Measurements from ENCODE around the gene HEATR5A. TPM values are rescaled to one million over a fixed set of nuclear protein-coding genes. Genes with fewer than 3 reads are reported as not detected.

Gene HEATR5A
- total RNA-seq, 1 donor from 2014 or later: 12.4 TPM

GRCh38 chr14:31456841-31457664, 36.7 kb upstream of the HEATR5A start, which contains the start of gene DTD2:
DTD2 (minus strand) TSS chr14:31457506; CDS start chr14:31457393, 113 bp downstream.
- TF ChIP-seq CTCF (IDR thresholded peaks at IDR 0.05; ENCODE audit: insufficient read depth, low read length, poor library complexity, severe bottlenecking): no peak
- peak; percentile 73 for DNase-seq (ENCODE audit: low read depth)
- no peaks in the 10 kb centered on the region for H3K36me3 ChIP-seq (ENCODE audit: control insufficient read depth, insufficient read depth, low read length)
- H3K27me3 ChIP-seq (ENCODE audit: control insufficient read depth, insufficient read depth, low read length): no peaks in the 10 kb centered on the region
- H3K4me3 ChIP-seq (ENCODE audit: low read depth, low read length): peak within 1 kb of the TSS; percentile 72

GRCh38 chr14:31449971-31450610, 29.7 kb upstream of the HEATR5A start:
- H3K36me3 ChIP-seq (ENCODE audit: control insufficient read depth, insufficient read depth, low read length): no peaks in the 10 kb centered on the region
- TF ChIP-seq CTCF (IDR thresholded peaks at IDR 0.05; ENCODE audit: insufficient read depth, low read length, poor library complexity, severe bottlenecking): peak; percentile 50
- H3K4me3 ChIP-seq (ENCODE audit: low read depth, low read length): no peak overlapping the region
- no peaks in the 10 kb centered on the region for H3K27me3 ChIP-seq (ENCODE audit: control insufficient read depth, insufficient read depth, low read length)
- DNase-seq (ENCODE audit: low read depth): no peak

- H3K36me3 ChIP-seq (ENCODE audit: control insufficient read depth, insufficient read depth, low read length): no peaks in the 10 kb centered on the region
- H3K4me3 ChIP-seq (ENCODE audit: low read depth, low read length): no peak overlapping the region
- H3K27me3 ChIP-seq (ENCODE audit: control insufficient read depth, insufficient read depth, low read length): no peaks in the 10 kb centered on the region
- TF ChIP-seq CTCF (IDR thresholded peaks at IDR 0.05; ENCODE audit: insufficient read depth, low read length, poor library complexity, severe bottlenecking): no peak
- DNase-seq (ENCODE audit: low read depth): no peak
These were observed 28.8 kb upstream of the HEATR5A start for GRCh38 chr14:31449136-31449535.

- no peak for TF ChIP-seq CTCF (IDR thresholded peaks at IDR 0.05; ENCODE audit: insufficient read depth, low read length, poor library complexity, severe bottlenecking)
- H3K4me3 ChIP-seq (ENCODE audit: low read depth, low read length): no peak overlapping the region
- H3K36me3 ChIP-seq (ENCODE audit: control insufficient read depth, insufficient read depth, low read length): no peaks in the 10 kb centered on the region
- no peaks in the 10 kb centered on the region for H3K27me3 ChIP-seq (ENCODE audit: control insufficient read depth, insufficient read depth, low read length)
- no peak for DNase-seq (ENCODE audit: low read depth)
These were observed 25.4 kb upstream of the HEATR5A start for GRCh38 chr14:31445703-31446102.

GRCh38 chr14:31442284-31442683, 21.9 kb upstream of the HEATR5A start:
- DNase-seq (ENCODE audit: low read depth): no peak
- H3K27me3 ChIP-seq (ENCODE audit: control insufficient read depth, insufficient read depth, low read length): no peaks in the 10 kb centered on the region
- H3K36me3 ChIP-seq (ENCODE audit: control insufficient read depth, insufficient read depth, low read length): no peaks in the 10 kb centered on the region
- H3K4me3 ChIP-seq (ENCODE audit: low read depth, low read length): no peak overlapping the region
- no peak for TF ChIP-seq CTCF (IDR thresholded peaks at IDR 0.05; ENCODE audit: insufficient read depth, low read length, poor library complexity, severe bottlenecking)

Measured in kidney epithelial cell (primary cell).